ENCODE data around the gene TUBA4A.
"Not testable (repeated sequence)": the region's sequence is repeated elsewhere in the genome, so short reads cannot be mapped to it uniquely, and the experiment has no call there.

TUBA4A gene

GRCh38 chr2:219210886-219211362, 42.8 kb downstream of the TUBA4A start:
- DNase-seq (ENCODE audit: low spot score), result no peak

GRCh38 chr2:219210196-219210885, 43.4 kb downstream of the TUBA4A start:
- DNase-seq (ENCODE audit: low spot score), result no peak

- no peak for DNase-seq (ENCODE audit: low spot score)
Measured at GRCh38 chr2:219209236-219210195, 44.2 kb downstream of the TUBA4A start.

- no peak for DNase-seq (ENCODE audit: low spot score)
Measured at GRCh38 chr2:219207884-219208740, 45.6 kb downstream of the TUBA4A start.

- DNase-seq (ENCODE audit: low spot score), result no peak
Measured at GRCh38 chr2:219207134-219207883, 46.4 kb downstream of the TUBA4A start.

- peak; percentile 87 for DNase-seq (ENCODE audit: low spot score)
Measured at GRCh38 chr2:219206328-219207133, 47.2 kb downstream of the TUBA4A start, which contains the start of gene ZFAND2B. Gene ZFAND2B, plus strand, starts transcription at chr2:219206782. Its CDS starts 206 bp downstream, at chr2:219206988.

GRCh38 chr2:219205981-219206327, 47.8 kb downstream of the TUBA4A start:
- DNase-seq (ENCODE audit: low spot score), result no peak

GRCh38 chr2:219205165-219205538, 48.6 kb downstream of the TUBA4A start:
- DNase-seq (ENCODE audit: low spot score), result no peak

- DNase-seq (ENCODE audit: low spot score), result no peak
Measured at GRCh38 chr2:219204425-219205164, 49.1 kb downstream of the TUBA4A start.

GRCh38 chr2:219201331-219201730, 52.4 kb downstream of the TUBA4A start:
- not testable (repeated sequence) for DNase-seq (ENCODE audit: low spot score)

- not testable (repeated sequence) for DNase-seq (ENCODE audit: low spot score)
Measured at GRCh38 chr2:219200502-219201326, 53.0 kb downstream of the TUBA4A start.

All from kidney capillary endothelial cell (primary cell).